ENCODE measurements around the gene ELL.

Gene ELL

GRCh38 chr19:18429717-18430416, 92.0 kb downstream of the ELL start:
- no peak overlapping the region for H3K9ac ChIP-seq (ENCODE audit: low read length)
- no peak overlapping the region for H2AFZ ChIP-seq (ENCODE audit: low read depth, low read length, severe bottlenecking)
- no peaks in the 10 kb centered on the region for H3K36me3 ChIP-seq (ENCODE audit: low read length)
- no peak for TF ChIP-seq EZH2phosphoT487 (conservative IDR thresholded peaks at IDR 0.05; ENCODE audit: low read length)
- TF ChIP-seq, protein P1, sequence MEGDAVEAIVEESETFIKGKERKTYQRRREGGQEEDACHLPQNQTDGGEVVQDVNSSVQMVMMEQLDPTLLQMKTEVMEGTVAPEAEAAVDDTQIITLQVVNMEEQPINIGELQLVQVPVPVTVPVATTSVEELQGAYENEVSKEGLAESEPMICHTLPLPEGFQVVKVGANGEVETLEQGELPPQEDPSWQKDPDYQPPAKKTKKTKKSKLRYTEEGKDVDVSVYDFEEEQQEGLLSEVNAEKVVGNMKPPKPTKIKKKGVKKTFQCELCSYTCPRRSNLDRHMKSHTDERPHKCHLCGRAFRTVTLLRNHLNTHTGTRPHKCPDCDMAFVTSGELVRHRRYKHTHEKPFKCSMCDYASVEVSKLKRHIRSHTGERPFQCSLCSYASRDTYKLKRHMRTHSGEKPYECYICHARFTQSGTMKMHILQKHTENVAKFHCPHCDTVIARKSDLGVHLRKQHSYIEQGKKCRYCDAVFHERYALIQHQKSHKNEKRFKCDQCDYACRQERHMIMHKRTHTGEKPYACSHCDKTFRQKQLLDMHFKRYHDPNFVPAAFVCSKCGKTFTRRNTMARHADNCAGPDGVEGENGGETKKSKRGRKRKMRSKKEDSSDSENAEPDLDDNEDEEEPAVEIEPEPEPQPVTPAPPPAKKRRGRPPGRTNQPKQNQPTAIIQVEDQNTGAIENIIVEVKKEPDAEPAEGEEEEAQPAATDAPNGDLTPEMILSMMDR (IDR thresholded peaks at IDR 0.05; ENCODE audit: insufficient read depth, low read length, poor library complexity, severe bottlenecking) = no peak
- H4K20me1 ChIP-seq (ENCODE audit: low read depth, low read length) = no peaks in the 10 kb centered on the region
- H3K27ac ChIP-seq (ENCODE audit: low read depth, low read length) = no peak overlapping the region
- H3K79me2 ChIP-seq (ENCODE audit: insufficient read depth, low read length) = no peaks in the 10 kb centered on the region
- no peaks in the 10 kb centered on the region for H3K9me2 ChIP-seq (replicated peaks; ENCODE audit: insufficient read depth, low read length)
- no peaks in the 10 kb centered on the region for H3K27me3 ChIP-seq (ENCODE audit: low read length)
- H3F3A ChIP-seq (ENCODE audit: insufficient read depth) = no peaks in the 10 kb centered on the region
- peak overlapping the region; percentile 52 for H3K4me2 ChIP-seq (ENCODE audit: low read depth, low read length, poor library complexity, severe bottlenecking)
- no peak overlapping the region for H3K4me3 ChIP-seq (ENCODE audit: insufficient read depth, low read length, poor library complexity, severe bottlenecking)
- no peaks in the 10 kb centered on the region for H3K9me3 ChIP-seq (ENCODE audit: insufficient read depth, low read length)

DNA sequence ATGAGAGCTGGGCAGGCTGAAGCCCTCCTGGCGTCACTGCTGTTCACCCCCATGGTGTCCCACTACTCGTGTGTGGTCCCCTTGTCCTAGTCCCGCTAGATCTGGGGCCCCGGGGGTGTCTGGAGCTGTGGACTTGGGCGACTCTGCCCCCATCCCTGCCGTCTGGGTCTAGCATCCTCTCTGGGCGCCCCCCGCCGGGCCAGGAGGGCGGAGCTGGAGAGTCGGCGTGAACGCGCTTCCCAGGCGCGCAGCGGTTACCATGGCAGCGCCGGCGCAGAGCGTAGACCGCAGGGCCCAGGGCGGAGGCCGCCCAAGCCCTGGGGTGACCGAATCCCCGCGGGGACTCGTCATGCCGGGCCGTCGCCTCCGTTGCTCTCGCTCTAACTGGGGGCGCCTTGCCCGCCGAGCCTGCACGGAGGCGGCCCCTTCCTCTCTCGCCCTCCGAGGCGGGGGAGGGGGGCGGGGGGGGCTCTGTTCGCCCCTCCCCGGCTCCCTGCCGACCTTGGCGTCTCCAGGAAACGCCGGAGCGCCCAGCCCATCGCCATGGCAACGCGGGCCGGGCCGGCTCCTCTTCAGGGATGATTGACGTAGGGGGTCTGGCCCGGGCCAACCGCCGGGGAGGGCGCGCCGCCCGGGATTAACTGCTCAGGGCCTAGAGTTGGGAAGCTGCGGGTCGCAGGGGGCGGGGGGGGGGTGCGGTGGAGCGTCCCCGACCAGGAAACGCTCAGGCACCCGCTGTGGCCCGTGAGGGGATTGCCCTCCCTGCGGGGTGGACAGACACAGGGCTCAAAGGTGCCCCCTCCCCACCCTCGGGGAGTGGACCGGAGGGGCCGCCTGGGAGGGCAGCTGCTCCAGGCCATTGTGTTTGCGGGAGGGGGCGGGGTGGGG, 92.8 kb downstream of the ELL start:
- H3K9me3 ChIP-seq (ENCODE audit: insufficient read depth, low read length) = no peaks in the 10 kb centered on the region
- H3K36me3 ChIP-seq (ENCODE audit: low read length) = no peaks in the 10 kb centered on the region
- H3K4me3 ChIP-seq (ENCODE audit: insufficient read depth, low read length, poor library complexity, severe bottlenecking) = peak overlapping the region; percentile 2
- no peak for TF ChIP-seq EZH2phosphoT487 (conservative IDR thresholded peaks at IDR 0.05; ENCODE audit: low read length)
- TF ChIP-seq, protein P1 (IDR thresholded peaks at IDR 0.05; ENCODE audit: insufficient read depth, low read length, poor library complexity, severe bottlenecking) = no peak
- no peaks in the 10 kb centered on the region for H3K9me2 ChIP-seq (replicated peaks; ENCODE audit: insufficient read depth, low read length)
- H3K27ac ChIP-seq (ENCODE audit: low read depth, low read length) = no peak overlapping the region
- H3K27me3 ChIP-seq (ENCODE audit: low read length) = no peaks in the 10 kb centered on the region
- no peak overlapping the region for H3K9ac ChIP-seq (ENCODE audit: low read length)
- H2AFZ ChIP-seq (ENCODE audit: low read depth, low read length, severe bottlenecking) = no peak overlapping the region
- H3F3A ChIP-seq (ENCODE audit: insufficient read depth) = no peaks in the 10 kb centered on the region
- H4K20me1 ChIP-seq (ENCODE audit: low read depth, low read length) = no peaks in the 10 kb centered on the region
- H3K79me2 ChIP-seq (ENCODE audit: insufficient read depth, low read length) = no peaks in the 10 kb centered on the region
- H3K4me2 ChIP-seq (ENCODE audit: low read depth, low read length, poor library complexity, severe bottlenecking) = peak overlapping the region; percentile 52

GRCh38 chr19:18428173-18428786, 93.6 kb downstream of the ELL start:
- Histone ChIP-seq H3K27me3 (ENCODE audit: low read length) (no peaks in the 10 kb centered on the region), H2AFZ (ENCODE audit: low read depth, low read length, severe bottlenecking) (no peak overlapping the region), H3K9me2 (replicated peaks; ENCODE audit: insufficient read depth, low read length) (no peaks in the 10 kb centered on the region), H3K4me2 (ENCODE audit: low read depth, low read length, poor library complexity, severe bottlenecking) (peak overlapping the region; percentile 52), H4K20me1 (ENCODE audit: low read depth, low read length) (no peaks in the 10 kb centered on the region), H3K79me2 (ENCODE audit: insufficient read depth, low read length) (no peaks in the 10 kb centered on the region), H3F3A (ENCODE audit: insufficient read depth) (no peaks in the 10 kb centered on the region), H3K9me3 (ENCODE audit: insufficient read depth, low read length) (no peaks in the 10 kb centered on the region), H3K9ac (ENCODE audit: low read length) (no peak overlapping the region), H3K36me3 (ENCODE audit: low read length) (no peaks in the 10 kb centered on the region), H3K4me3 (ENCODE audit: insufficient read depth, low read length, poor library complexity, severe bottlenecking) (no peak overlapping the region), H3K27ac (ENCODE audit: low read depth, low read length) (no peak overlapping the region)
- TF ChIP-seq EZH2phosphoT487 (conservative IDR thresholded peaks at IDR 0.05; ENCODE audit: low read length) = no peak
- TF ChIP-seq, protein P1 (IDR thresholded peaks at IDR 0.05; ENCODE audit: insufficient read depth, low read length, poor library complexity, severe bottlenecking) = no peak
